Heart left ventricle (tissue), 16 donors: ENCODE results near the gene PPM1J. TPM values are rescaled to one million over a fixed set of nuclear protein-coding genes. Genes with fewer than 3 reads are reported as not detected.
A peak's percentile ranks its signal among the peaks of the same experiment; 100 is the strongest.

Source experiments
- ATAC-seq, 4 donors: fragments of 200-7000 bp; cut with Tn5 transposase; one replicate each; pipeline ENCODE4 v1.9.1; 2020 to 2022; ENCODE audit warnings: moderate library complexity in 4 of 4, mild to moderate bottlenecking in 3 of 4, moderate number of reproducible peaks in 1 of 4
- DNase-seq, 5 donors: peaks; one replicate each; pipeline ENCODE4 v3.0.0-alpha.2; 2020
- H3K27ac ChIP-seq, 12 donors: fragments of 200-600 bp; sonication (generic) in 4 of 12; one replicate each; pipeline versions ENCODE4 v1.5.0 to v1.8.0; 2016 to 2022; ENCODE audit warnings: mild to moderate bottlenecking in 2 of 12
- H3K27me3 ChIP-seq, 9 donors: fragments of 200-600 bp; sonication (generic) in 2 of 9; one replicate each; pipeline versions ENCODE4 v1.5.1 to v1.8.0; 2016 to 2022; ENCODE audit warnings: mild to moderate bottlenecking in 3 of 9
- H3K36me3 ChIP-seq, 9 donors: fragments of 200-600 bp; sonication (generic) in 2 of 9; one replicate each; pipeline versions ENCODE4 v1.5.0 to v1.8.0; 2018 to 2022; ENCODE audit warnings: mild to moderate bottlenecking in 2 of 9
- H3K4me1 ChIP-seq, 12 donors: fragments of 200-600 bp; sonication (generic) in 4 of 12; one replicate each; pipeline versions ENCODE4 v1.5.0 to v1.8.0; 2016 to 2022; ENCODE audit warnings: mild to moderate bottlenecking in 3 of 12
- H3K4me3 ChIP-seq, 12 donors: fragments of 200-600 bp; sonication (generic) in 4 of 12; one replicate each; pipeline versions ENCODE4 v1.5.0 to v1.8.0; 2017 to 2022; ENCODE audit warnings: mild to moderate bottlenecking in 9 of 12, moderate library complexity in 4 of 12
- H3K9me3 ChIP-seq, 12 donors: fragments of 200-600 bp; sonication (generic) in 4 of 12; one replicate each; pipeline versions ENCODE4 v1.5.0 to v1.8.0; 2016 to 2022; ENCODE audit warnings: mild to moderate bottlenecking in 1 of 12
- CTCF ChIP-seq, 12 donors: fragments of 200-600 bp; sonication (generic) in 4 of 12; IDR thresholded peaks; one replicate each; pipeline versions ENCODE4 v1.5.0 to v1.8.0; 2018 to 2022; ENCODE audit warnings: antibody characterized with exemption in 12 of 12, mild to moderate bottlenecking in 5 of 12
- POLR2A ChIP-seq, 2 donors: fragments of 450-650 bp; IDR thresholded peaks; one replicate each; pipeline ENCODE4 v1.6.1; 2017; ENCODE audit warnings: antibody characterized with exemption in 2 of 2, mild to moderate bottlenecking in 2 of 2, moderate library complexity in 2 of 2
- WGBS, 4 donors: extraction: QIAGEN DNeasy Blood & Tissue Kit in 2 of 4; methylation state at CpG; one replicate each; pipeline versions ENCODE4 v1.1.5 to v1.1.7; 2013 to 2018; 5-methylcytosine and 5-hydroxymethylcytosine counted together
- intact Hi-C, 10 donors: fragments of 100-400 bp; cut with DNase I; formaldehyde crosslinking; loops; one replicate each; pipeline versions ENCODE4 v1.11.1 to v1.14.2; 2022
- polyA plus RNA-seq, 2 donors: library from polyadenylated mRNA; stranded (reverse); fragments of 200-250 nt; gene quantifications; one replicate each; pipeline ENCODE4 v1.2.3, GENCODE V29; 2013
- total RNA-seq, 9 donors: library from RNA; depleted of rRNA in 2 of 9; stranded (reverse); fragments of >200 nt in 2 of 9; fragmentation: NEBNext Ultra II Directional in 3 of 9; extraction: Animal tissue kit (Norgen Biotek cat#: 25700) in 3 of 9; gene quantifications; one replicate each; pipeline versions ENCODE4 v1.1.0 to v1.2.4, GENCODE V29; 2016 to 2023
- donor health status: ischemic (EF 13 %, LVEDD 7.1; RV severe dilation, severe dysfunction).
- donor health status: healthy with polysubstance abuse.
- donor health status: DM: no; HTN: yes; CAD: no.
- donor health status: DM: no; HTN: no; CAD: no.
- donor health status: ischemic (EF 25% LVEDD 6.9; RV normal size, moderate dysfunction).
- donor health status: ischemic (EF 25% LVEDD 5.7; RV mildly dilated, moderate dysfunction).
- donor health status: healthy.
- donor health status: DM: yes; HTN: yes; CAD: no.
- donor health status: ischemic (EF 35%, LVEDD 5.7; RV mildly dilated, moderate dysfunction).
- donor health status: nonischemic (EF 11% LVEDD 7.7; RV severe dilation, severe dysfunction).
- donor health status: DM: yes; HTN: yes; CAD: no.
- donor health status: PGD.
- donor health status: ischemic (EF 29% LVEDD 5.4; RV normal size, mild dysfunction).
- donor health status: nonischemic (EF 23%, LVEDD 6.1; RV moderate dilation, normal function).

The PPM1J gene
- total and polyA plus RNA-seq, 11 donors, result 1.8 to 11.5 (median 8.1) TPM

- H3K4me1 ChIP-seq, result peaks cover 0 to 15% (median 7%) of the 10 kb centered on the region in 12 donors
- H3K4me3 ChIP-seq, result peak overlapping the region in 8 of 12 donors; percentile 15 to 46 (median 28)
- H3K27me3 ChIP-seq, result peaks cover 0 to 54% (median 23%) of the 10 kb centered on the region in 9 donors
- ATAC-seq (peak in 3 of 4 donors; percentile 13 to 59 (median 41)), DNase-seq (no peak)
- TF ChIP-seq POLR2A (IDR thresholded peaks at IDR 0.05) (no peak), CTCF (IDR thresholded peaks at IDR 0.05) (no peak)
- intact Hi-C loops, result no loop called here
- H3K9me3 ChIP-seq, result no peaks in the 10 kb centered on the region
- H3K36me3 ChIP-seq, result no peaks in the 10 kb centered on the region
- H3K27ac ChIP-seq, result no peak overlapping the region
- WGBS, 4 donors, result 16 to 37% (median 19%) methylated on average over 34 to 54 of the region's 54 CpGs
Observed at GRCh38 chr1:112743174-112744008, 28.3 kb upstream of the PPM1J start.

- 74 to 95% (median 91%) methylated on average over 3 of the region's 3 CpGs for whole genome bisulfite sequencing, 4 donors
- ATAC-seq, result no peak
Observed at GRCh38 chr1:112737573-112737972, 22.4 kb upstream of the PPM1J start.

GRCh38 chr1:112735752-112736151, 20.6 kb upstream of the PPM1J start:
- H3K36me3 ChIP-seq, result no peaks in the 10 kb centered on the region
- no peak for DNase-seq
- 96 to 98% (median 97%) methylated on average over 1 of the region's 1 CpG for WGBS, 4 donors
- no peak for ATAC-seq
- intact Hi-C loops, result no loop called here
- no peak overlapping the region for H3K4me3 ChIP-seq
- H3K27ac ChIP-seq, result no peak overlapping the region
- TF ChIP-seq POLR2A (IDR thresholded peaks at IDR 0.05), result no peak
- no peak for TF ChIP-seq CTCF (IDR thresholded peaks at IDR 0.05)
- H3K9me3 ChIP-seq, result no peaks in the 10 kb centered on the region
- H3K4me1 ChIP-seq, result no peaks in the 10 kb centered on the region
- H3K27me3 ChIP-seq, result peaks cover 0 to 9% (median 0%) of the 10 kb centered on the region in 9 donors

More at GRCh38 chr1:112737573-112737972, 22.4 kb upstream of the PPM1J start:
- no peaks in the 10 kb centered on the region for H3K4me1 ChIP-seq
- no peak overlapping the region for H3K4me3 ChIP-seq
- no peak for TF ChIP-seq CTCF (IDR thresholded peaks at IDR 0.05)
- no peak for TF ChIP-seq POLR2A (IDR thresholded peaks at IDR 0.05)
- no peaks in the 10 kb centered on the region for H3K9me3 ChIP-seq
- no peak for DNase-seq
- H3K36me3 ChIP-seq, result no peaks in the 10 kb centered on the region
- intact Hi-C loops, result no loop called here
- H3K27me3 ChIP-seq, result peaks cover 0 to 14% (median 4%) of the 10 kb centered on the region in 9 donors
- H3K27ac ChIP-seq, result no peak overlapping the region

- WGBS, 4 donors, result 84 to 98% (median 94%) methylated on average over 1 of the region's 1 CpG
- intact Hi-C loops, result loop anchor here in 1 of 10 donors (5.0 kb wide), 1 partner anchor 56 kb away; no protein-coding TSS in a partner anchor
- peaks cover 0 to 9% (median 0%) of the 10 kb centered on the region in 9 donors for H3K27me3 ChIP-seq
- no peak overlapping the region for H3K27ac ChIP-seq
- no peak overlapping the region for H3K4me3 ChIP-seq
- no peaks in the 10 kb centered on the region for H3K4me1 ChIP-seq
- H3K36me3 ChIP-seq, result no peaks in the 10 kb centered on the region
- no peaks in the 10 kb centered on the region for H3K9me3 ChIP-seq
- ATAC-seq (no peak), DNase-seq (no peak)
- TF ChIP-seq CTCF (IDR thresholded peaks at IDR 0.05), result no peak
- TF ChIP-seq POLR2A (IDR thresholded peaks at IDR 0.05), result no peak
Observed at GRCh38 chr1:112731451-112731850, 16.3 kb upstream of the PPM1J start.
